NCI-H2196 (cell line): ENCODE data around the gene DMGDH.

Source experiments
- DNase-seq: peaks from one replicate; lab custom pipeline; 2025; ENCODE audit not compliant: unreplicated experiment; lab: John Stamatoyannopoulos, UW

Gene DMGDH

GRCh38 chr5:79070350-79070667, 835 bp upstream of the DMGDH start:
- DNase-seq = no peak

- peak; percentile 0 for DNase-seq
These were observed 7.0 kb downstream of the DMGDH start for GRCh38 chr5:79062436-79062835.

- DNase-seq = no peak
These were observed 9.8 kb downstream of the DMGDH start for GRCh38 chr5:79059674-79060073.

GRCh38 chr5:79056847-79057246, 12.6 kb downstream of the DMGDH start:
- DNase-seq = no peak

GRCh38 chr5:79055017-79055416, 14.5 kb downstream of the DMGDH start:
- DNase-seq = no peak

GRCh38 chr5:79053321-79053720, 16.2 kb downstream of the DMGDH start:
- DNase-seq = no peak

- no peak for DNase-seq
These were observed 19.0 kb downstream of the DMGDH start for GRCh38 chr5:79050498-79050897.

GRCh38 chr5:79048437-79048836, 21.0 kb downstream of the DMGDH start:
- no peak for DNase-seq

- DNase-seq = no peak
These were observed 22.3 kb downstream of the DMGDH start for GRCh38 chr5:79047199-79047598.

- no peak for DNase-seq
These were observed 27.3 kb downstream of the DMGDH start for GRCh38 chr5:79042188-79042587.

- no peak for DNase-seq
These were observed 32.7 kb downstream of the DMGDH start for GRCh38 chr5:79036769-79037168.

GRCh38 chr5:79035237-79035636, 34.2 kb downstream of the DMGDH start:
- no peak for DNase-seq

- no peak for DNase-seq
These were observed 36.7 kb downstream of the DMGDH start for GRCh38 chr5:79032782-79033181.

GRCh38 chr5:79032031-79032695, 37.3 kb downstream of the DMGDH start:
- DNase-seq = no peak

- no peak for DNase-seq
These were observed 38.0 kb downstream of the DMGDH start for GRCh38 chr5:79031485-79031867.

GRCh38 chr5:79030663-79031484, 38.6 kb downstream of the DMGDH start:
- no peak for DNase-seq

- peak; percentile 41 for DNase-seq
These were observed 44.4 kb downstream of the DMGDH start for GRCh38 chr5:79025054-79025472.

GRCh38 chr5:79023947-79024346, 45.5 kb downstream of the DMGDH start:
- DNase-seq = no peak

GRCh38 chr5:79023348-79023747, 46.1 kb downstream of the DMGDH start:
- DNase-seq = no peak

GRCh38 chr5:79022771-79023170, 46.7 kb downstream of the DMGDH start:
- no peak for DNase-seq

- DNase-seq = no peak
These were observed 47.7 kb downstream of the DMGDH start for GRCh38 chr5:79021753-79022152.

- DNase-seq = peak; percentile 1
These were observed 48.5 kb downstream of the DMGDH start for GRCh38 chr5:79020861-79021561.
